Stimulated activated naive CD8-positive, alpha-beta T cell treated with anti-CD3 and anti-CD28 coated beads, Interleukin-15, Interleukin-2, amounts not matched to agents 100 U/mL and 50 U/mL, for 24 hours (primary cell): ENCODE data around the gene AGAP3.

Source experiments
- ATAC-seq: fragments of 150-1000 bp; cut with Tn5 transposase; one replicate; pipeline ENCODE4 v1.10.0; 2021
- DNase-seq: peaks from one replicate; pipeline ENCODE4 v3.0.0; 2021

The AGAP3 gene

GRCh38 chr7:151057989-151058780 lies 28.1 kb upstream of the AGAP3 start:
- DNase-seq = peak; percentile 95
- peak; percentile 95 for ATAC-seq

- DNase-seq (peak; percentile 40), ATAC-seq (no peak)
These were observed 27.4 kb upstream of the AGAP3 start for GRCh38 chr7:151058781-151059366.

- peak; percentile 14 for ATAC-seq
- peak; percentile 86 for DNase-seq
These were observed 26.7 kb upstream of the AGAP3 start, which contains the start of gene SLC4A2 for GRCh38 chr7:151059367-151060112. Gene SLC4A2, plus strand, starts transcription at chr7:151059589. Its CDS starts 2,399 bp downstream, at chr7:151061988.

GRCh38 chr7:151060113-151060415 lies 26.2 kb upstream of the AGAP3 start:
- no peak for ATAC-seq
- DNase-seq = no peak

GRCh38 chr7:151060416-151061212 lies 25.7 kb upstream of the AGAP3 start:
- DNase-seq (peak; percentile 39), ATAC-seq (no peak)

GRCh38 chr7:151061213-151062110 lies 24.8 kb upstream of the AGAP3 start:
- no peak for ATAC-seq
- DNase-seq = no peak

GRCh38 chr7:151062111-151062398 lies 24.2 kb upstream of the AGAP3 start:
- ATAC-seq = no peak
- DNase-seq = no peak

- ATAC-seq (no peak), DNase-seq (no peak)
These were observed 23.7 kb upstream of the AGAP3 start for GRCh38 chr7:151062399-151063211.

GRCh38 chr7:151063212-151063561 lies 23.1 kb upstream of the AGAP3 start:
- DNase-seq (no peak), ATAC-seq (no peak)

GRCh38 chr7:151064454-151064853 lies 21.8 kb upstream of the AGAP3 start:
- DNase-seq = no peak
- ATAC-seq = no peak

- ATAC-seq (no peak), DNase-seq (no peak)
These were observed 21.3 kb upstream of the AGAP3 start for GRCh38 chr7:151064993-151065392.

- no peak for DNase-seq
- no peak for ATAC-seq
These were observed 20.8 kb upstream of the AGAP3 start for GRCh38 chr7:151065516-151065915.

GRCh38 chr7:151066273-151066974 lies 19.9 kb upstream of the AGAP3 start:
- DNase-seq = no peak
- no peak for ATAC-seq

GRCh38 chr7:151068069-151068773 lies 18.1 kb upstream of the AGAP3 start:
- ATAC-seq (no peak), DNase-seq (no peak)

- DNase-seq = no peak
- ATAC-seq = no peak
These were observed 16.3 kb upstream of the AGAP3 start for GRCh38 chr7:151069841-151070573.

GRCh38 chr7:151070574-151070960 lies 15.7 kb upstream of the AGAP3 start:
- DNase-seq (no peak), ATAC-seq (no peak)

GRCh38 chr7:151071032-151071866 lies 15.0 kb upstream of the AGAP3 start:
- no peak for ATAC-seq
- no peak for DNase-seq

GRCh38 chr7:151073990-151074389 lies 12.3 kb upstream of the AGAP3 start:
- ATAC-seq (no peak), DNase-seq (no peak)
